Activated CD8-positive, alpha-beta memory T cell treated with anti-CD3 and anti-CD28 coated beads for 4 hours (primary cell): ENCODE results near the gene ALKBH6.
"Not testable (repeated sequence)": the region's sequence is repeated elsewhere in the genome, so short reads cannot be mapped to it uniquely, and the experiment has no call there.

Experiments
- DNase-seq, 2 donors: peaks; one replicate each; pipeline ENCODE4 v3.0.0-alpha.2; 2020; ENCODE audit warnings: low read depth in 2 of 2

Gene ALKBH6

DNA sequence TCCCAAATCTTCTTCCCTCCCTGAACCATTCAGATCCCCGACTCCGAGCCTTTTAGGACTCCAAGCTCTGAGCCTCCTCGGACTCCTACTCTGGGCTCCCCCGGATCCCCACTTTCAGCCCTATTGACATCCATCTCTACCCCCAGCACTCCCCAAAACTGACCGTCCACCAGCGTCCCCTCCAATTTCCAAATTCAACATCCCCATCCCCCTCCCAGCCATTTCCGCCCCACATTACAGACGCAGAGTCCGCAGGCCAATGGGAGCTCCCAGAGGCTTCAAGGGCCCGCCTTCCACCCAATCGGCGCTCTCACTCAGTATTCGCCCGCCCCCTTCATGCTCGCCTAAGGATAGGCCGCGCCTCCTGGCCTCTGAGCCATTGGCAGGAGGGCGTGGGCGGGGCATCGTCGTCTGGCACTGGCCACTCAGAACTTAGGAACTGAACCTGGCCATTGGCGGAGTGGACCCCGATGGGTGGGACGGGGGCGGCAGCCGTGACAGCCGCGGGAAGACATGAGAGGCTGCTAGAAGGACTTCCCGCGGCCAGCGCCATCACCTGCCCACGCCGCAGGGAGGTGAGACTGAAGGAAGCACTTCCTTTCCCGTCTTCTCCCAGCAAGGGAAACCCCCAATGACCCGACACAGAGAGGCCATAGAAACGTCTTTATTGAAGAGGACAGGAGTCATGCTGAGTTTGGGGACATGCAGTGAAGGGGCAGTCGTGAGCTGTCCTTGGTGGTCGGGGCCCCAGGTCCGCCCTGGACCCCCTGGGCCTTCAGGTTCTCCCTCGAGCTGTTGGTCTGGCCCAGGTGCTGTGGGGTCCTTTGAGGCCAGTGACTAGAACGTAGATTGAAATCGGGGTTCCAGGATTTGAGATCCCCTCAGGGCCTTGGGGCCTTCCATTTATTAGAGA, at the start of gene ALKBH6:
ALKBH6 (minus strand) TSS at position 202 of the 913 bp plus-strand sequence. CDS start 816 bp downstream, outside the sequence.
- peak; percentile 97 to 98 for DNase-seq

DNA sequence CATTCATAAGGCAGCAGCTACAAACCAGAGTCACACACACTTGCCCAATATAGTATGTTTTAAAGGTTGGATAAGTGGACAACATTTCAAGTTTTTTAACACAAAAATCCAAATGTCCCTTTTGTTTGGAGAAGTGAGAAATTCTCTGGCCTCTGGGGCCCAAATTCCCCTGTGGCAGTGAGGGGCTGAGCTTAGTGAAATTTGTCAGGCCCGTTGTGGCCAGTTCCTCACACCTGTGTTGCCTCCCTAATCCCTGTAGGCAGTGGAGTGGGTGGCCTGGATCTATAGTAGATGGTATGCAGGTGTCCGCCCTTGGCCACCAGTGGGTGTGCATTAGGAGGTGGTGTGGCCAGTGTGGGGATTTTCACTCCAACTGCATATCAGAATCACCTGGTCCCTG, 47.4 kb upstream of the ALKBH6 start:
- DNase-seq: no peak

DNA sequence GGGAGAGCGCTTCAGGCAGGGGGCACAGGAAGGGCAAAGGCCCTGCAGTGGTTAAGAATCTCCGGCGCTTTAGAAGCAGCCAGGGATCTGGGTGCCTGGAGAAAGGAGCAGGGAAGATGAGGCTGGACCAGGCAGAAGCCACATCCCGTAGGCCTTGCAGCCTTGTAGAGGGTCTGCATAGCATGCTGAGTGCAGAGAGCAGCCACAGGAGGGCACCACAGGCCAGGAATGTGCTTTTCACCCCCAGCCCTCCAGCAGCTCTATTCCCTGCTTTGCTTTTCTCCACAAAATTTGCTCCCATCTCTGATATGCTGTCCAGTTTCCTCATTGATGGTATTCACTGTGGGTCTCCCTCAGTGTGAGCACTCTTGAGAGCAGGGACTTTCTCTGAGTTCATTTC, 46.4 kb upstream of the ALKBH6 start:
- no peak for DNase-seq

DNA sequence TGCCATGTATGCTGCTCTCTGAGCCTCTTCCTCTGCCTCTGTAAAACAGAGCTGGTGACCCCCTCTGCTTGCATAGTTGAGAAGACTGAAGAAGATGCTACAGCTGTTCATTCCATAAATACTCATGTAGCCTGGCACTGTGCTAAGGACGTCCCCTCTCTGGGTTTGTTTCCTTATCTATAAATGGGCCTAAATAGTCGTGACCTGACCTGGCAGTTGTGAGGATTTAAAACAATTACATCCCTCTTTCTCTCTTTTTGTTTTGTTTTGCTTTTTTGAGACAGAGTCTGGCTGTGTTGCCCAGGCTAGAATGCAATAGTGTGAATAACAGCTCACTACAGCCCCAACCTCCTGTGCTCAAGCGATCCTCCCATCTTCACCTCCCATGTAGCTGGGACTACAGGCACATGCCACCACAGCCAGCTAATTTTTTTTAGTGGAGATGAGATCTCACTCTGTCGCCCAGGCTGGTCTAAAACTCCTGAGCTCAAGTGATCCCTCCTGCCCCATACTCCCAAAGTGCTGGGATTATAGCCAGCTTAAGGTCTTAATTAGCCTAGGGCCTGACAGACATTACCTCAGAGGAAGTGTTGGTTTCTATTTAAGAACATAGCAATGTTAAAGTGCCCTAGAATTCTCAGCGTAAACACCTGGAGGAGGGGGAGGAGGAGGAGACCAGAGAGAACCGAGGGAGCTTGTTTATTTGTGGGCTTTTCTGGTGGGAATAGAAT, 45.3 kb upstream of the ALKBH6 start:
- no peak for DNase-seq

DNA sequence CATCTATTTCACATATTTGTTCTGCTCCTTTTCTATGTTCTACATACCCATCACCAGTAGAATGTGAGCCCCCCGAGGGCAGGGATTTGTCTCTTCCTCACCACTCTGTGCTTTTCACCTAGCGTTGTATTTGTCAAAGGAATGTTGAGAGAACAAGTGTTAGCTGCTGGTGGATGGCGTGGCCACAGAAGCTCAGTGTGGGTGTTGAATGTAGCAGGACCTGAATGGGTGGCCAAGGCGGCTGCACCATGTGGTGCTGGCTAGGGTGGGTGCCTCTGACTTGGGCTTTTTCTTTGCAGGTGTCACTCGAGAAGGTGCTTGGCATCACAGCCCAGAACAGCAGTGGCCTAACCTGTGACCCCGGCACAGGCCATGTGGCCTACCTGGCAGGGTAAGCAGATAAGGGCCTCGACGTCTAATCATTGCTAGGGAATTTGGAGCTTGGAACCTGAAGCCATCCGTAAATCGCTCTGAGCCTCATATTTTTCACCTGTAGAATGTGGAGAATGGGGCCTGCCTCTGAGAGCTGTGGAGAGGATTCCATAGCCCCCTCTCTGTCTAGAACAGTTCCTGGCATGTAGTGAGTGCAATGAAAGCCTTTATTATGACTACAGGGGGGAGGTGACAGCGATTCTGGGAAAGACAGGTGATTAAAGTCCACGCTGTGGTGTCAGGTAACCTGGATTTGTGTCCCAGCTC, 44.6 kb upstream of the ALKBH6 start:
- no peak for DNase-seq

DNA sequence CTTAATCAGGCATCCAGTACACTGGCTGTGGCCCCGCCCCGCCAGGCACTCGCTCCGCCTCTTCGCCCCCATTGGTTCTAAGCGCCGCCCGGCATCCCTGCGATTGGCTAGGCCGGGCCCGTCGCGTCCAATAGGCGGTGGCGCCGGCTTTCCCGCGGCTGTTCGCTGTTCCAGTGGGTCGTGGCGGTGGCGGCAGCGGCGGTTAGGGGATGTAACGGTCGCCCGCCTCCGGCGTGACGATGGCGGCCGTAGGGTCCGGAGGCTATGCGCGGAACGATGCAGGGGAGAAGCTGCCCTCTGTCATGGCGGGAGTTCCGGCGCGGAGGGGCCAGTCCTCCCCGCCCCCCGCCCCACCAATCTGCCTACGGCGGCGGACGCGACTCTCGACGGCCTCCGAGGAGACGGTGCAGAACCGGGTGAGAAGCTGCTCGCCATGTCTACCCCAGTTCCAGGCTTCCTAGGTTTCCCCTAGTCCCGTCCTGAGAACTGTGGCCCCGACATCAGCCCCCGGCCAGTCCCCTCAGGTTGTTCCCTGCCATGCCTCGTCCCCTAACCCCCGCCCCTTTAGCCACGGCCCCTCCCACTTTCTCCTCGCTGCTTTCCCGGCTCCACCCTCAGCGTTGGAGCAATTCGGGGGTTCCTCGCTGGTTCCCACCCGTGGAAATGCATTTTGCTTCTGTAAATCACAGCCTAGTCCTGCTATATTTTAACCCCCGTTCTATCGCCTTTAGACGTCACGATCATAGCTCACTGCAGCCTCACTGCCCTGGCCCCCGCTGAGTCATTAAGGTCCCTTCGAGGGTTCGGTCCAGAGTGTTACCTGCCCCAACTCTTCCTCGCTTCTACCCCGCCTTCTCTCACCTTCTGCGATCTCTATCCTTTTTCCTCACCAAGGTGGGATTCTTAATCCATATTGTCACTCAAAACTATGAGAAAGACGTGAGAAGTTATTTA, 41.0 kb upstream of the ALKBH6 start, which contains the start of gene WDR62:
WDR62 (plus strand) TSS at position 165 of the 954 bp plus-strand sequence; CDS start at position 240, 75 bp downstream.
- DNase-seq: peak; percentile 89 to 91

DNA sequence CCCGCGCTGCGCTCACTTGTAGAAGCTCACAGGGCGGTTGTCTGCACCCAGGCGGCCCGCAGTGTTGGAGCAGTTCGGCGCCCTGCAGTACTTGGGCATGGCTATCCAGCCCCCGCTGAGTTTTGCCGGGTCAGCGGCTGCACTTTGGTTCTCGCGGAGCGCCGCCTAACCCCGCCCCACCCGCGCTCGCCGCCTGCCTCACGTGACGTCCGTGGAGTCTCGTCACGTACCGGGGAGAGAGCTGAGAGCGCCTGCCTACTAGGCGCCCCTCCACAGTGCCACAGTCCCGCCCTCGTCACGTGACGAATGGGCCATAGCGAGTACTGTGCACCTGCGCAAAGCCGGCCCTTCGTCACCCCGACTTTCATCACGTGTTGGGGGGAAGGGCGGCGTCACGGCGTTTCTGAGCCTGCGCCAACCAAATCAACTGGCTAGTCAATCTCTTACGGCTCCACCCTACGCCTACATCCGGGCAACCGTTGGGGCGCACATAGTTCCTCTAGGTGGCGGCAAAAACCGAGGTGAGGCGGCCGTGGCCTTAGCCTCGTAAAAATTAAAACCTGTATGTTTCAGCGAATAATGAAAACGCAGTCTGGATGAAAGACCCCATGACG, 40.2 kb upstream of the ALKBH6 start, which contains the start of gene THAP8:
THAP8 (minus strand) TSS at position 167 of the 614 bp plus-strand sequence; CDS start at position 99, 68 bp downstream.
- DNase-seq: peak; percentile 100

DNA sequence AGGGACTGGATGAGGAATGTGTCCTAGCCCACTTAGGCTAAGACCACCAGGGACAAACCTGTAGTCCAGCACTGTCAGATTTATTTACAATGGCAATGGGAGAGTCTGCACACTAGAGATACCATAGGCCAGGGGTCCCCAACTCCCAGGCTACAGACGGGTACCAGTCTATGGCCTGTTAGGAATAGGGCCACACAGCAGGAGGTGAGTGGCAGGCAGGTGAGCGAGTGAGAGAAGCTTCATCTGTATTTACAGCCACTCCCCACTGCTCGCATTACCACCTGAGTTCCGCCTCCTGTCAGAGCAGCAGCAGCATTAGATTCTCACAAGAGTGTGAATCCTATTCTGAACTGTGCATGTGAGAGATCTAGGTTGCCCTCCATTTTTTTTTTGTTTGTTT, 37.6 kb upstream of the ALKBH6 start:
- no peak for DNase-seq

DNA sequence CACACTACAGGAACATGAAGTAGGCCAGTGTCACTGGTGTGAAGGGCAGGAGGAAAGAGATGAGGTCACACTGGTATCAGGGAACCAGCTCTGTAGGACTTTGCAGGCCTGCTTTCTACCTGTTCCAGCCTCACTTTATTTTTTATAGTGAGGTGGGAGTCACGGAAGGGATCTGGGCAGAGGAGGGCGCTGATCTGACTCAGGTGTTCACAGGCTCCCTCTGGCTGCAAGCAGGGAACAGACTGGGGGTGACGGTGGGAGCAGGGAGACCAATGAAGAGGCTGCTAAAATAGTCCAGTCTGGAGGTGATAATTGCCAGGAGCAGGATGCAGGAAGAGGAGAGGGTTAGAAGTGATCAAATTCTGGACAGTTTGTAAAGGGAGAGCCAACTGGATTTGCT, 37.2 kb upstream of the ALKBH6 start:
- no peak for DNase-seq

DNA sequence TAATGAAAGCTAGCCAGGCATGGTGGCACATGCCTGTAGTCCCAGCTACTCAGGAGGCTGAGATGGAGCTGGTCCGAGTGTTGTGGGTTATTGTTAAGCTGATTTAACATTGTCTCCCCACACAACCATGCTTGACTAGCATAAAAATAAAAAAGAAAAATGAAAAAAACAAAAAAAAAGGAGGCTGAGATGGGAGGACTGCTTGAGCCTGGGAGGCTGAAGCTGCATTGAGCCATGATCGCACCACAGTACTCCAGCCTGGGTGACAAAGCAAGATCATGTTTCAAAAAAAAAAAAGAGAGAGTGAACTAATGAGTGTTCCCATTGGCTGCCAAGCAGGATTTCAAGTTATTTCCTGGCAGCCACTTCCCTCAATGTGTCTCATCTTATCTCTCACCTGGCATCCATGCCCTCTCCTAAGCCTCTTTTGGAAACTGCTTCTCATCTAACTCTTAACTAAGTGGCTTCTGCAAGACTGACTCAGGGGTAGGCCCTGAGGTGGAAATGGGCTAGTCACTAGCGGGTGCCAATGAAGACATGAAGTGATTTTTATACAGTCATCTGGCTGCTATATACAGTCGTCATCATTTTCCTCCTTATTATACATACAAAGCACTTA, 35.2 kb upstream of the ALKBH6 start:
- DNase-seq: no peak

DNA sequence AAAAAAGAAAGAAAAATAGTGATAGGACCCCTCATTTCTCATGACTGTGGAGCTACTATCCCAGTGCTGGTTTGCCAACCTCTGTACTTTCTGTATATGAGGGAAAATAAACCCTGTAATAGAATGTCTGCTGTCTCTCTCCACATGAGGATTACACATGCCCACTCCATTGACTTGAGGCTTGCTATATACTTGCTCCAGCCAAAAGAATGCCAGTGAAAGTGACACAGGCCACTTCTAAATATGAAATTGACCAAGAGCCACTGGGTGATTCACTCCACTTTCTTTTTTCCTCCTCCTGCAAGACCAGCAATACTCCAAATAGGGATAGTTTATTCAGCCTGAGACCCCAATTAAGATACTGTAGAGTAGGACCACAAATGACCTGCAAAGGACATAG, 33.8 kb upstream of the ALKBH6 start:
- no peak for DNase-seq

DNA sequence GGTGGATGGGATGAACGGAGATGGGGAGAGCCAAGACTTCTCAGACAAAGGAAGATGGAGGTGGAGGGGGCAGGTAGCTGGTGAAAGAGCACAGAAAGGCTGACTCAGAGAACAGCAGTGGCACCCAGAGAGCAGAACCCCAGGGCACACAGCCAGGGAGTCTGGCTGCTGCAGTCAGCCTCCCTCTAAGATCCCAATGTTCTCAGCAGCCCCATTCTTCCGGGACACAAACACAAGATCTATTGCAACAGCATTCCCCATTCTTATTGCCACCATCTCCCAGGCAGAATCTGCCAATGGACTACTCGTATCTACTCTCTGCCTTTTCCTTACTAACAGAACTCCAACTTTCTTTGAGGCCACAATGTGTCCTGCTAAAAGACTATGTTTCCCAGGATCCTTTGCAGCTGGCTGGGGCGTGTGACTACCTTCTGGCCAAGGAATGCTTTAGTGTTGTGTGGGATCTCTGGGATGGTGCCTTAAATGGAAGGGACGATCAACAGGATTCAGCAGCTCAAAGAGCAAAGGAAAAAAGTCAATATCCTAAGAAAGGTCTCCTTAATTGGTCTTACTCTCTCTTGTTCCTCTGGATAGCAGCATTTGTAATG, 32.5 kb upstream of the ALKBH6 start:
- DNase-seq: no peak

DNA sequence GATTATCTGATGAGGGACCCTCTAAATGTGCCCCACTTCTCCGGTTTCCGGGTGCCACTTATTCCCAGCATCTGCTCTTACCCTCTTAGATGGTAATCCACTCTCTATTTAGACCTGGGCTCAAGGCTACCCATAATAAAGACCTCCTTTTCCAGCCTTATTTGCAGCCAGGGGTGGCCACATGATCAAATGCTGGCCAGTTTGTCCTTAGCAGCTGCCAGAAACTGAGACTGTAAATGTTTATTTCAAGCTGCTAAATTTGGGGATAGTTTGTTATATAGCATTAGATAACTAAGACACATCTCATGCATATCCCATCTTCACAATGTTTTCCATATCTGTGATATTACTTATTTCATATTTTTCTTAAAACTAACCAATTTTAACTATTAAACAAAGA, 29.9 kb upstream of the ALKBH6 start:
- no peak for DNase-seq

DNA sequence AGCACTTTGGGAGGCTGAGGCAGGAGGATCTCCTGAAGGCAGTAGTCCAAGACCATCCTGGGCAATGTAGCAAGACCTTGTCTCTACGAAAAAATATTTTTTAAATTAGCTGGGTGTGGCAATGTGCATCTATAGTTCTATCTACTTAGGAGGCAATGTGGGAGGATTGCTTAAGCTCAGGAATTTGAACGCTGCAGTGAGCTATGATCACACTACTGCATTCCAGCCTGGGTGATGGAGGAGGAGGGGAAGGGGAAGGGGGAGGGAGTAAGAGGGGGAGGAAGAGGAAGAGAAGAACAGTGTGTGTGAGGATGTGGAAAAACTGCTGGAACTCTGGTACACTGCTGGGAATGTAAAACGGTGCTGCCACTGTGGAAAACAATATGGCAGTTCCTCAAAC, 27.8 kb upstream of the ALKBH6 start:
- DNase-seq: no peak

DNA sequence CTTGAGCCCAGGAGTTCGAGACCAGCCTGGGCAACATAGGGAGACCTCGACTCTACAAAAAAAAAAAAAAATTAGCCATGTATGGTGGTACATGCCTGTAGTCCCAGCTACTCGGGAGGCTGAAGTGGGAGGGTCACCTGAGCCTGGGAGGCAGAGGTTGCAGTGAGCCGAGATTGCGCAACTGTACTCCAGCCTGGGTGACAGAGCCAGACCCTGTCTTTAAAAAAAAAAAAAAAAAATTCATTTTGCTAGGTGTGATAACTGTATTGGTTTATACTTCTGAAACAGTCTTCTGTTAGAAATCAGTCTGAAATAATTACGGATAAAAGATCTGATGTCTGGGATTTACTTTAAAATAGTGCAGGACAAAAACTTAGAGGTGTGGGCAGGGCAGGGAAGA, 27.1 kb upstream of the ALKBH6 start:
- DNase-seq: not testable (repeated sequence)

DNA sequence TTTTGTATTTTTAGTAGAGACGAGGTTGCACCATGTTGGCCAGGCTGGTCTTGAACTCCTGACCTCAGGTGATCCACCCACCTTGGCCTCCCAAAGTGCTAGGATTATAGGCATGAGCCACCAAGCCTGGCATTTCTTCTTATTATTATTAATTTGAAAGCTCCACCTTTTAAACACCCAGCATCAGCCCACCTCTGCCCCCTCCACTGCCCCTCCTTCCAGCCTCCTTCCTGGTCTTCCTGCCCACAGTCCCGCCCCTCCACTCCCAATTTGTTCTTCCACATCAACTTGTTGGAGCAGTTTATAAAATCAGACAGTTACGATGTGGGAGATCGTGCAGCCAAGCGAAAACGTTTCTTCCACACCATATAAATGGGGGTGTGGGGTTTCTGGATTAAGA, 26.5 kb upstream of the ALKBH6 start:
- DNase-seq: no peak

DNA sequence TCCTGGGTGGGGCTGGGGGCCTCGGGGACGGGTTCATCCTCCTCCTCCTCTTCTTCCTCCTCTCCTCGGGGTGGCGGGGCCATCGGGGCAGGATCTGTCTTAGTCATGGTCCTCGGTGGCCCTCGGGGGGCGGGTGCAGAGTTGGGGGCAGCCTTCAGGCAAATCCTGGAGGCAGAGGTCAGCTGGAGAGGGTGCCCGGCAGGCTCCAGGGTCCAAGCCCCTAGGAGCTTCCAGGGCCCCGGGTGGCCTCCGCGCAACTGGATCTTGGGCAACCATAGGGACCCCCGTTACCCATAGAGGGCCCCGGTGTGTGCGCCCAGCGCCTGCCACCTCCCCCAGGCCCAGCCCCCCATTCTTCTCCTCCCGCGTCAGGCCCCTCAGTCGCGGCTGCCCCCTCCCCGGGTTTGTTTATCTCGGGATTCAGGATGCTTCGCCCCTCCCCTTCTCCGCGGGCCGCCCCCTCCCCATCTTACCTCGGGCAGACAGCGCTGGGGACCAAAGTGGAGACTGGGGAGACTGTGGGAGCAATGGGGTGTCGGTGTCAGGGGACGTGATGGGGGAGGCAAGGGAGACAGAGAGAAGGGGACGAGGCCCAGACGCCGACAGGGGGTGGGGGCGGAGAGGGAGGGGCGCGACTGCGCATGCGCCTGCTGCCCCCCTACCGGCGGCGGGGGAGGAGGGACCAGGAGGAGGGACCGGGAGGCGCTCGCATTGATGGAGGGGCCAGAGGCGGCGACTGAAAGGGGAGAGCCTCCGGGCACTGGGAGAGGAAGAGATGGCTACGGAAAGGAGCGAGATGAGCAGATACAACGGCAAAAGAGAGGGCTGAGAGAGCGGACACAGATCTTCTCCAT, 18.5 kb upstream of the ALKBH6 start, which contains the start of gene CLIP3:
CLIP3 (minus strand) TSS at position 623 of the 854 bp plus-strand sequence; CDS start at position 107, 516 bp downstream.
- DNase-seq: peak; percentile 18 to 36

DNA sequence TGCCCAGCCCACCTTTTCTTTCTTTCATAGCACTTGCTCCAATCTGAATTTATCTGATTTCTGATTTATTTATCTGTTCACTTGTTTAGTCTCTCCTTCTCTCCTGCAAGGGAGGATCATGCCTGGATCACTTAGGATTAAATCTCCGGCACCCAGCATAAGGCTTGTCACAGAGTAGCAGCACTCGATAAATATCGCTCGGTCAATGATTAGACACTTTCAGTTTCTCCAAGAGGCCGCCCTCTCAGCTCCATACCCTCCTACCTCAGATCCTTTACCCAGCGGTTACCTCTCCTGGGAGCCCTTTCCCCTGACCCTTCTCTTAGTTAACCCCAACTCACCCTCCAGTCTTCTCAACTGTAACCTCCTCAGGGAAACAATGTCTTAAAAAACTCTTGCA, 17.3 kb upstream of the ALKBH6 start:
- DNase-seq: no peak
